NCI-H2029 (cell line): ENCODE data around the gene PHLDB3.
"Not testable (repeated sequence)": the region's sequence is repeated elsewhere in the genome, so short reads cannot be mapped to it uniquely, and the experiment has no call there.

ENCODE experiments used
- DNase-seq: peaks from one replicate; lab custom pipeline; 2025; lab: John Stamatoyannopoulos, UW

Gene PHLDB3

GRCh38 chr19:43526884-43527859 lies 22.6 kb upstream of the PHLDB3 start, which contains the start of gene ETHE1:
Gene ETHE1 (minus strand): TSS chr19:43527201. CDS start chr19:43527177, 24 bp downstream.
- peak; percentile 43 for DNase-seq

- DNase-seq = no peak
These were observed 21.6 kb upstream of the PHLDB3 start for GRCh38 chr19:43525836-43526771.

GRCh38 chr19:43524922-43525835 lies 20.6 kb upstream of the PHLDB3 start:
- no peak for DNase-seq

GRCh38 chr19:43523696-43524095 lies 19.1 kb upstream of the PHLDB3 start:
- DNase-seq = not testable (repeated sequence)

- no peak for DNase-seq
These were observed 18.4 kb upstream of the PHLDB3 start for GRCh38 chr19:43522929-43523328.

- peak; percentile 74 for DNase-seq
These were observed 15.0 kb upstream of the PHLDB3 start for GRCh38 chr19:43519436-43520088.

GRCh38 chr19:43518051-43518450 lies 13.5 kb upstream of the PHLDB3 start:
- DNase-seq = no peak

GRCh38 chr19:43512399-43512798 lies 7.9 kb upstream of the PHLDB3 start:
- DNase-seq = not testable (repeated sequence)

GRCh38 chr19:43511324-43511723 lies 6.8 kb upstream of the PHLDB3 start:
- DNase-seq = no peak

GRCh38 chr19:43510713-43511112 lies 6.2 kb upstream of the PHLDB3 start:
- DNase-seq = no peak

GRCh38 chr19:43507880-43508279 lies 3.3 kb upstream of the PHLDB3 start:
- no peak for DNase-seq

- DNase-seq = no peak
These were observed 2.1 kb upstream of the PHLDB3 start for GRCh38 chr19:43506629-43507028.

GRCh38 chr19:43505941-43506340 lies 1.4 kb upstream of the PHLDB3 start:
- no peak for DNase-seq

GRCh38 chr19:43505186-43505456 lies 575 bp upstream of the PHLDB3 start:
- DNase-seq = no peak

- peak; percentile 88 for DNase-seq
These were observed 783 bp downstream of the PHLDB3 start for GRCh38 chr19:43503501-43504425.

- no peak for DNase-seq
These were observed 2.0 kb downstream of the PHLDB3 start for GRCh38 chr19:43502419-43502976.

- DNase-seq = no peak
These were observed 2.7 kb downstream of the PHLDB3 start for GRCh38 chr19:43501661-43502418.

GRCh38 chr19:43499042-43499441 lies 5.5 kb downstream of the PHLDB3 start:
- no peak for DNase-seq
